Activated CD4-positive, alpha-beta memory T cell treated with anti-CD3 and anti-CD28 coated beads for 36 hours (primary cell): ENCODE data around the gene CNPY1. TPM values are rescaled to one million over a fixed set of nuclear protein-coding genes. Genes with fewer than 3 reads are reported as not detected.
"Not testable (repeated sequence)": the region's sequence is repeated elsewhere in the genome, so short reads cannot be mapped to it uniquely, and the experiment has no call there.

Source experiments
- CTCF ChIA-PET: fragments of 350-600 bp; sonication (Branson Sonifier 250); formaldehyde crosslinking; loops from one replicate; lab custom pipeline; 2021; ENCODE audit warnings: antibody characterized with exemption, inconsistent platforms; lab: Charles Lee
- POLR2A ChIA-PET: fragments of 350-600 bp; sonication (Branson Sonifier 250); formaldehyde crosslinking; loops from one replicate; lab custom pipeline; 2021; ENCODE audit warnings: antibody characterized with exemption; lab: Charles Lee
- DNase-seq: peaks from one replicate; pipeline ENCODE4 v3.0.0-alpha.2; 2020
- H3K27ac Mint-ChIP-seq: one replicate; pipeline ENCODE4 v1.8.0; 2021; ENCODE audit warnings: mixed read lengths
- H3K27me3 Mint-ChIP-seq: one replicate; pipeline ENCODE4 v1.8.0; 2021; ENCODE audit warnings: mixed read lengths
- H3K36me3 Mint-ChIP-seq: one replicate; pipeline ENCODE4 v1.8.0; 2021; ENCODE audit warnings: mixed read lengths
- H3K4me1 Mint-ChIP-seq: one replicate; pipeline ENCODE4 v1.8.0; 2021; ENCODE audit warnings: low read depth, mixed read lengths
- H3K4me3 Mint-ChIP-seq: one replicate; pipeline ENCODE4 v1.8.0; 2021; ENCODE audit warnings: mild to moderate bottlenecking, mixed read lengths
- H3K9me3 Mint-ChIP-seq: one replicate; pipeline ENCODE4 v1.8.0; 2021; ENCODE audit warnings: mixed read lengths
- intact Hi-C: fragments of 100-400 bp; cut with micrococcal nuclease; formaldehyde crosslinking; loops from one replicate; pipeline ENCODE4 v1.15.1; 2023
- total RNA-seq, 2 experiments: library from RNA; stranded (reverse); gene quantifications; one replicate each; pipeline ENCODE4 v1.2.3, GENCODE V29; 2021

CNPY1 gene
- total RNA-seq, 2 experiments from 2014 or later: not detected

DNA sequence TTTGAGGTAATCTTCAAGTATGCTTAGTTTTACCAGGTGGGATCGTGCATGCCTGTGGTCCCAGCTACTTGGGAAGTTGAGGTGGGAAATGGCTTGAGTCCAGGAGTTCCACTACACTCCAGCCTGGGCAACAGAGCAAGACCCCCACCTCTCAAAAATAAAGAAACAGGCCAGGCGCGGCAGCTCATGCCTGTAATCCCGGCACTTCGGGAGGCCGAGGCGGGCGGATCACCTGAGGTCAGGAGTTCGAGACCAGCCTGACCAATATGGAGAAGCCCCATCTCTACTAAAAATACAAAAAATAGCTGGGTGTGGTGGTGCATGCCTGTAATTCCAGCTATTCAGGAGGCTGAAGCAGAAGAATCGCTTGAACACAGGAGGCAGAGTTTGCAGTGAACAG lies 16.6 kb upstream of the CNPY1 start:
- H3K27ac Mint-ChIP-seq, CTCF ChIA-PET, intact Hi-C loops, POLR2A ChIA-PET, H3K9me3 Mint-ChIP-seq, H3K27me3 Mint-ChIP-seq, DNase-seq, H3K36me3 Mint-ChIP-seq, H3K4me1 Mint-ChIP-seq, H3K4me3 Mint-ChIP-seq: not testable (repeated sequence)

DNA sequence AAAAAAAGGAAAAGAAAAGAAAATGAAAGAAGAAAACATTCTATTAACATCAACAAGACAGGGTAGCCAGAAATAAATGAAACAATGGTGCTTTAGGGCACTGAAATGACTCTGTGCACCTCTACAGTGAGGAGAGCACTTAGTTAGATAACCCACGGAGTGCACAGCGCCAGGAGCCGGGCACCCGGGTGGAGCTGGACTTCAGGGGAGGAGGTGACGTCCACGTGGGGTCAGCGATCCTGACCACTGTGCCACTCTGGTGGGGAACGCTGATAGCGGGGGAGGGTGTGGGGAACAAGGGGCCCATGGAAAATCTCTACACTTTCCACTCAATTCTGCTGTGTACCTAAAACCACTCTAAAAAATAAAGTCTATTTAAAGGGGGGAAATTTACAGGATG lies 15.7 kb upstream of the CNPY1 start:
- Mint-ChIP-seq H3K4me1 (no peaks in the 10 kb centered on the region), H3K27me3 (peaks cover 13% of the 10 kb centered on the region), H3K9me3 (no peaks in the 10 kb centered on the region), H3K4me3 (no peak overlapping the region), H3K36me3 (no peaks in the 10 kb centered on the region), H3K27ac (no peak overlapping the region)
- ChIA-PET CTCF (no interaction called here), POLR2A (no interaction called here)
- intact Hi-C loops: no loop called here
- no peak for DNase-seq

DNA sequence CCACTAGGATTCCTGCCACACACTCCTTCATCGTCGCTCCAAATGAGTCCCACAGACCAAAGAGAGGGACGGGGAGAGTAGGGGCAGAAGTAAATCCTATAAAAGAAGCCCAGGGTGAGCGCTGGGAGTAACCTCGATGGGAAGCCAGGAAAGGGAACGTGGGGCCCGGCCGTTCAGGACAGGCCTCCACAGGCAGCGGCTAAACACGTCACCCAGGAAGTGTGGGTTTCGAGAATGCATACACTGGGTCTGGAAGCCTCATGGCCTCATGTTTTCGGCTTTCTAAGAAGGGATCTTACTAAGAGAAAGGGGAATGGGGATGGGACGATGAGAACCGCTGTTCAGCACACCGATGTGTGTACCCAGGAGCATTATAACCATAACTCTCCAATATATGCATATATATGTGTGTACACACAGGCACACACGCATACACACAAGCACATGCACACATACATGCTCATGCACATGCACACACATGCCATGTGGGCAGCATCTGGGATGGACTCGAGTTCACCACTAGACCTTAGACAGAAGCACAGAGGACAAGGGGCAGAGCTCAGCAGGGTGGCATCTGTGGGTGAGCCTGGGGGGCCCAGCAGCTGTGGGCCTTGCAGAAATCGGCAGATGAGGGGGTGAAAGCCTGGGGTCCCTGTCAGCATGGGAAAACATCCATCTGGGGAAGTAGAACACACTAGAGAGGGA lies 14.8 kb upstream of the CNPY1 start:
- Mint-ChIP-seq H3K27me3 (peaks cover 16% of the 10 kb centered on the region), H3K27ac (no peak overlapping the region), H3K9me3 (no peaks in the 10 kb centered on the region)

DNA sequence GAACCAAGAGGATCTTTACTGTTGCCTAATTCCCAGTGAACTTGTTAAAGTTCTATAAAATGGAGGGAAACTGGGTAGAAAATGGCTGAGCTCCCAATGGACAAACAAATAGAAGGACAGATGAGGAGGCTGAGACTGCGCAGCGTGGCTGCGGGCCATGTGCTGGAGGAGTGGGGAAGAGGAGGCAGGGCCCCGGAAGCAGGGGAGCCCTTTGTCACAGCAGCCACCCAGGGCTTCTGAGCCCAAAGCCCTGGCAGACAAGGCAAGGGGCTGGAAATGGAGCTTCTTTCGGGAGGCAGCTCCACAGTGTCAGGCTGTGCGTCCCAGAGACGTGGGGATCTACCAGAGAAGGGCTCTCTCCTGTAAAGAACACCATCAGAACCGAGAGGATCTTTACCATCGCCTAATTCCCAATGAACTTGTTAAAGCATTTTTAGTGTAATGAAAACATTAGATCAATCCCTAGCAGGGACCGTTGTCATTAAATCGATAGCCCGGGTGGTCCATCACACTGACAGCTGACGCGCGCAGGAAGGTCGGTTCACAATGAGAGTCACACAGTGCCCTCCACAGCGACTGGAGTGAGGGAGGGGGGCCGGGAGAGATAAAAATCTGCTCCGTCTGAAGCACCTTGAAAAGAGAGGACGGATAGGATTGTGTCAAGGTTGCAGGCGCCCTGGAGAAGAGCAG lies 14.0 kb upstream of the CNPY1 start:
- Mint-ChIP-seq H3K9me3 (no peaks in the 10 kb centered on the region), H3K36me3 (no peaks in the 10 kb centered on the region), H3K4me3 (no peak overlapping the region), H3K27me3 (peaks cover 16% of the 10 kb centered on the region), H3K4me1 (no peaks in the 10 kb centered on the region), H3K27ac (no peak overlapping the region)
- intact Hi-C loops: no loop called here
- no peak for DNase-seq
- CTCF ChIA-PET: no interaction called here
- POLR2A ChIA-PET: no interaction called here

More for the DNA sequence above, 14.8 kb upstream of the CNPY1 start:
- Mint-ChIP-seq H3K4me1 (no peaks in the 10 kb centered on the region), H3K4me3 (no peak overlapping the region), H3K36me3 (no peaks in the 10 kb centered on the region)
- DNase-seq: no peak
- ChIA-PET CTCF (no interaction called here), POLR2A (no interaction called here)
- intact Hi-C loops: no loop called here

DNA sequence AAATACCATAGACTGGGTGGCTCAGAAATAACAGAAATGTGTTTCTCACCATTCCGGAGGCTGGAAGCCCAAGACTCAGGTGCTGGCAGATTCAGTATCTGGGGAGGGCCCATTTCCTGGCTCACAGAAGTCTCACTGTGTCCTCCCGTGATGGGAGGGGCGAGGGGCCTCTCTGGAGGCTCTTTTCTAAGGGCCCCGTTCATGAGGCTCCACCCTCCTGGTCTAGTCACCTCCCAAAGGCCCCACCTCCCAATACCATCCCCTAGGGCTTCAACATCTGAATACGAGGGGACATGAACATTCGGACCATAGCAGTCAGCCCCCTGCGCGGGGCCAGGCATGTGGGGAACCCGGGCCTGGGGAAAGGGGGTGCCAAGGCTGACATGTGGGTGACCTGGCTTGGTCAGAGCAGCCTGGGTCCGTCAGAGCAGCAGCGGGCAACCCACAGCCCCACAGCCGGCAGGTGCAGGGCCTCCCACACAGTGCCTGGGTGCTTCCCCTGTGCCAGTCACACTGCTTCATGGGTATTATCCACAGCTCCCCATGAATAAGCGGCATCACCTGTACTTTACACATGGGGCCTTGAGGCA lies 13.3 kb upstream of the CNPY1 start:
- CTCF ChIA-PET: no interaction called here
- Mint-ChIP-seq H3K9me3 (no peaks in the 10 kb centered on the region), H3K4me1 (no peaks in the 10 kb centered on the region), H3K27me3 (peaks cover 16% of the 10 kb centered on the region), H3K4me3 (no peak overlapping the region), H3K36me3 (no peaks in the 10 kb centered on the region), H3K27ac (no peak overlapping the region)
- POLR2A ChIA-PET: no interaction called here
- intact Hi-C loops: no loop called here
- no peak for DNase-seq

DNA sequence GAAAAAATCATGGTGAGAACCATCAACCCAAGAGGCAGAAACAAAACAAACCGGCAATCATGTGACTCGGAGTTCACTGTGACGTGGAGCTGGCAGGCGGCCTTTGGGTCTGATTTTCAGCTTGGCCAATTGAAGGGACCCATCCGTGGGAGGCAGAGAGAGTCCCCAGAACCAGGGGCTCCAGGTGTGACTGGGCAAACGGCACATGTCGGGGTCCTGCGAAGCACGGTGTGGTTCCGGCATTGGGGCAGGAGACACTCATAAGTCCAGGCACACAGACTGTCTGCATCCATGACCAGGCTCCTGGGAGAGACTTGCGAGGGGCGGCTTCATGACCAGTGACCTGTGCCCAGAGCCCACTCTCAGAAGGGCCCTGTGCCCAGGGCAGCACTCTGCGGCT lies 12.6 kb upstream of the CNPY1 start:
- Mint-ChIP-seq H3K4me3 (no peak overlapping the region), H3K4me1 (no peaks in the 10 kb centered on the region), H3K36me3 (no peaks in the 10 kb centered on the region), H3K27ac (no peak overlapping the region), H3K27me3 (peaks cover 16% of the 10 kb centered on the region), H3K9me3 (no peaks in the 10 kb centered on the region)
- intact Hi-C loops: no loop called here
- CTCF ChIA-PET: no interaction called here
- no peak for DNase-seq
- POLR2A ChIA-PET: no interaction called here

DNA sequence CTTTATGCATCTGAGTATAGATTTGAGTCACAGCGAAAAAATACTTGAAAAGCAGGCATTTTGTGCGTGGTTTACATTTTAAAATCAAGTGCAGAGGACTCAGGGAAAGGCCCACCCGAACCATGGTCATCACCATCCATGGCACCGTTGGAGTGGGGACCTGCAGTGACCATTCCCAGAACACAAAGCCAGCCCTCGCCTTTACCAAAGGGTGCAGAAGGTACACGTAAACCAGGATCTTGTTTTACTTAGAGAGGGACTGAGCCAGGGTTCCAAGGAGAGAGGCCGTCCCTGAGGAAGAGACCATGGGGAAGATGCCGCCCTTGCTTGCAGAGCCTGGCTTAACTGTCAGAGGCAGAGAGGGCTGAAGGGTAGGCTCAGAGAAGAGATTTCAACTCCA lies 12.0 kb upstream of the CNPY1 start:
- no peak overlapping the region for H3K4me3 Mint-ChIP-seq
- ChIA-PET POLR2A (no interaction called here), CTCF (no interaction called here)
- no peaks in the 10 kb centered on the region for H3K36me3 Mint-ChIP-seq
- no peak overlapping the region for H3K27ac Mint-ChIP-seq
- intact Hi-C loops: no loop called here
- H3K4me1 Mint-ChIP-seq: no peaks in the 10 kb centered on the region
- H3K27me3 Mint-ChIP-seq: peaks cover 16% of the 10 kb centered on the region
- no peak for DNase-seq
- H3K9me3 Mint-ChIP-seq: no peaks in the 10 kb centered on the region

DNA sequence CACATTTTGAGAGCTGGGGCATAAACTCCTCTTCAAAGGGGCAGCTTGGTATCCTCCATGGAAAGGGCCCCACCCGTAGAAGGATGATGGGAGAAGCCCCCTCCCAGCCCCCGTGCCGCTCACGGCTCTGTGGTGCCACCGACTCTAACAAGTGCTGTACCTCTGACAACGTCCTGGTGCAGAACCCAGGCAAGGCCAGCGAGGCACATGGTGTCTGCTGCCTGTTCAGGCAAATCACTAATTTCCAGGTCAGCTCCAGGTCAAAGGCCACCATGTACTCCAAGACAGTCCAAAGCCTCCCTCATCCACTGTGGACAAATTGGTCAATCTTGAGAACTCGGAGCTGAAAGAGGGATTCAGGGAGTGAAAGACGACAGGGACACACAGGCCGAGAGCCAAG lies 11.4 kb upstream of the CNPY1 start:
- Mint-ChIP-seq H3K27me3 (peaks cover 16% of the 10 kb centered on the region), H3K27ac (no peak overlapping the region), H3K36me3 (no peaks in the 10 kb centered on the region), H3K9me3 (no peaks in the 10 kb centered on the region), H3K4me3 (no peak overlapping the region), H3K4me1 (no peaks in the 10 kb centered on the region)
- POLR2A ChIA-PET: no interaction called here
- DNase-seq: no peak
- CTCF ChIA-PET: no interaction called here
- intact Hi-C loops: no loop called here

DNA sequence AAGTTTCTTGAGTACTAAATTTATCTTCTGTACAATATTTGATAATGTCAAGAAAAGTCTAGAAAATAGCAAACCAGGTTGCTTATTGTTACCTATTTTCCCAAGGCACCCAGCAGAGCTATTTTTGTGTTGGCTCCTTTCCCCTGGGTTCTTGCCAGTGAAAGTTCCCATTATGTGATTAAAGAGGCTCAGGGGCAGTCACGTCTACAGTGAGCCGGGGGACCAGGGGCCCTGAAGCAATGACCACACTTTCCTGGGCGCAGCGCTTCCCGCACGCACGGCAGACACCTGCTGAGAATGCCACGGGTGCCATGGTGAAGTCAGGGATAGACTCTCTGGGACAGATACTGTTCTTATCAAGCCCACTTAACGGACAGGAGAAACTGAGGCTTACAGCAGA lies 10.4 kb upstream of the CNPY1 start:
- DNase-seq: no peak
- Mint-ChIP-seq H3K36me3 (no peaks in the 10 kb centered on the region), H3K4me1 (no peaks in the 10 kb centered on the region), H3K9me3 (no peaks in the 10 kb centered on the region), H3K4me3 (no peak overlapping the region), H3K27ac (no peak overlapping the region), H3K27me3 (peaks cover 16% of the 10 kb centered on the region)
- POLR2A ChIA-PET: no interaction called here
- CTCF ChIA-PET: no interaction called here
- intact Hi-C loops: no loop called here

DNA sequence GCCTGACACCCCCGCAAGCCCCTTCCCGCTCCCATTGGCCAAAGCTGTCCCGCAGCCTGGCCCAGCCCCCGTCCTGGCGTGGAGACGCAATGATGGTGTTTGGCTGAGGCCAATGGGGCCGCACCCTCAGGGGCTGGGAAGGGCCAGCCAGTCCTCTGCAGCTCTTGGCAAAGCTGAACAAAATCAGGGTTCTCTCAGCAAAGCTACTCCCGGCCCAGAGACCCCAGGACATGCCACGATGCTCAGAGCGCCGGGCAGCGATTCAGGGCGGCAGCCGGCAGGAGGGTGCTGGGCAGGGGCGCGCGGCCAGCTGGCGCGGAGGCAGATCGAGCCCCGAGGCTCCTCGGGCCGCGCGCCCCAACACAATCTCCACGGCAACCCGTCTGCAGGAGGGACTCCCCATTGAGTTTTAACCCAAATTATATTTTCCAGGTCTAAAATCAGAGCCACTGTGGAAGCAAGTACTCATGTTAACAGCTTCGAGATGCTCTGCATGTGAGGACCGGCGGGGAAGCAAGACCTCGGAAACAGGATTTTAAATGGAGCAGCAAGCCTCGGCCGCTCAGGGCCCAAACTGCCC lies 8.8 kb upstream of the CNPY1 start:
- intact Hi-C loops: no loop called here
- CTCF ChIA-PET: no interaction called here
- no peaks in the 10 kb centered on the region for H3K36me3 Mint-ChIP-seq
- peaks cover 13% of the 10 kb centered on the region for H3K27me3 Mint-ChIP-seq
- no peak for DNase-seq
- no peaks in the 10 kb centered on the region for H3K4me1 Mint-ChIP-seq
- H3K9me3 Mint-ChIP-seq: no peaks in the 10 kb centered on the region
- POLR2A ChIA-PET: no interaction called here
- no peak overlapping the region for H3K4me3 Mint-ChIP-seq
- no peak overlapping the region for H3K27ac Mint-ChIP-seq

DNA sequence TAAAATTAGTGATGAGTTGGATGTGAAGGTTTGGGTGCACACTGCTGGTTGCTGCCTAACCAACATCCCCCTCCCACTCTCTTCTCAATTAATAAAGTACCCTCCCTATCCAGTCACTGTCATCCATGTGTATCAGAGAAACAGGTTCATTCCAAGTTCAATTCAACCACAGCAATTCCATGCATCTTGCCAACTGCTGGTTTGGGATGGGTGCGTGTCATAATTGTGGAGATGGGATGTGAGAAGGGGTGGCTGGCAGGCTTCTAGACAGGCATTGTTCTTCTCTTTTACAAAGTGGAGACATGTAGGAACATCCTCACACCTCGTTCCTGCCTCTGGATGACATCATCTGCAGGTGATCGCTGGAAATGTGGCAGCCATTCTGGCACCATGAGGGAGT lies 7.5 kb upstream of the CNPY1 start:
- Mint-ChIP-seq H3K4me1 (no peaks in the 10 kb centered on the region), H3K27ac (no peak overlapping the region), H3K36me3 (no peaks in the 10 kb centered on the region), H3K9me3 (no peaks in the 10 kb centered on the region), H3K27me3 (peaks cover 9% of the 10 kb centered on the region), H3K4me3 (no peak overlapping the region)
- intact Hi-C loops: no loop called here
- ChIA-PET POLR2A (no interaction called here), CTCF (no interaction called here)
- no peak for DNase-seq

DNA sequence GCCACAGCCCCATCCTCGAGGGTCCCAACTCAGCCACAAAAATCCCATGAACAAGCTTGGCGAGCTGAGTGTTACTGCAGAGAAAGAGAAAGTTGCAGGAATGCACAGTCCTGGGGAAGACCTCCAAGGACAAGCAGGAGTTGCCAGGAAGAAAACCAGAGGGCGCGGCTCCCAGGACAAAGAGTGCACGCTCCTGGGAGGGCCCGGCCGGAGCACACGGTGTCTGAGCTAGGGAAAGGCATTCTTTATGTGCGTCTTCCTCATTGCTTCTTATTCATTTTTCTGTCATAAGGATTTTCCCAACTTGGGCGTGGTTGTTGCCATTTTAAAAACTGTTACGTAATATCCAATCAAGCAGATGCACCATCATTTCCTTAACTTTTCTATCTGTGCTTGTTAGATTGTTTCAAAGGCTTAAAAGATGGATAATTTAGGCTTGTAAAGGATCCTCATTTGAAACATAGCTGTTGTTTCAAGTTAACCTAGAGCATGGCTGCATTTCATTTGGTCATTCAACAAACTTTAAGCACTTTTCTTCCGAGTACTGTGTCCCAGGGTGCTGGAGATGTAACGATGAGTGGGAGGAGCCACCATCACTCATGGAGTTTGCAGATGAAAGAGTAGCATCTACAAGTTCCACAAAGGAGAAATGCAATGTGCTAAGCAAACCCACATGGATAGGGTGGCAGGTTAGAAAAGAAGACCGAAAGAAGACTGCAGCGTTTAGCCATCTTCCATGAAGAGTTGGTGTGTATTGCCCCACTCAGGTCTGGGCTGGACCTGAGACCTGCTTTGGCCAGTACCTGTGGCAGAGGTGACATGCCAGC lies 5.6 kb upstream of the CNPY1 start:
- POLR2A ChIA-PET: no interaction called here
- no peaks in the 10 kb centered on the region for H3K9me3 Mint-ChIP-seq
- DNase-seq: no peak
- intact Hi-C loops: no loop called here
- peaks cover 2% of the 10 kb centered on the region for H3K27me3 Mint-ChIP-seq
- no peak overlapping the region for H3K4me3 Mint-ChIP-seq
- CTCF ChIA-PET: interaction anchor here (1.4 kb wide), 1 partner anchor 47 kb away, joined by 4 read pairs; no protein-coding TSS in a partner anchor
- H3K27ac Mint-ChIP-seq: no peak overlapping the region
- no peaks in the 10 kb centered on the region for H3K36me3 Mint-ChIP-seq
- no peaks in the 10 kb centered on the region for H3K4me1 Mint-ChIP-seq
